ENCODE data around the gene NFIB.

GRCh38 chr9:14170973-14171596 lies 142.9 kb downstream of the NFIB start:
- TF ChIP-seq EZH2 (IDR thresholded peaks at IDR 0.05; ENCODE audit: insufficient read depth, low read length) (no peak), CTCF (IDR thresholded peaks at IDR 0.05; ENCODE audit: insufficient read depth, low read depth, low read length) (no peak)
